ENCODE measurements around the gene F13A1.

F13A1 gene

GRCh38 chr6:6243846-6244245 lies 76.6 kb downstream of the F13A1 start:
- no peak overlapping the region for H3K4me3 ChIP-seq (ENCODE audit: low read depth, low read length)
- H3K27ac ChIP-seq (ENCODE audit: low read depth, low read length): no peak overlapping the region
- H3K27me3 ChIP-seq (ENCODE audit: control insufficient read depth, insufficient read depth, low read length): no peaks in the 10 kb centered on the region
- no peaks in the 10 kb centered on the region for H3K4me1 ChIP-seq (ENCODE audit: control insufficient read depth, insufficient read depth, low read length)
- no peaks in the 10 kb centered on the region for H3K9me3 ChIP-seq (ENCODE audit: control insufficient read depth, insufficient read depth, low read depth, low read length)
- H3K9ac ChIP-seq (ENCODE audit: low read length): no peak overlapping the region
- H3K36me3 ChIP-seq (ENCODE audit: control insufficient read depth, insufficient read depth, low read length): no peaks in the 10 kb centered on the region

GRCh38 chr6:6239598-6240581 lies 80.6 kb downstream of the F13A1 start:
- Histone ChIP-seq H3K9ac (ENCODE audit: low read length) (no peak overlapping the region), H3K27me3 (ENCODE audit: control insufficient read depth, insufficient read depth, low read length) (no peaks in the 10 kb centered on the region), H3K27ac (ENCODE audit: low read depth, low read length) (no peak overlapping the region), H3K9me3 (ENCODE audit: control insufficient read depth, insufficient read depth, low read depth, low read length) (no peaks in the 10 kb centered on the region), H3K4me1 (ENCODE audit: control insufficient read depth, insufficient read depth, low read length) (no peaks in the 10 kb centered on the region), H3K4me3 (ENCODE audit: low read depth, low read length) (no peak overlapping the region), H3K36me3 (ENCODE audit: control insufficient read depth, insufficient read depth, low read length) (no peaks in the 10 kb centered on the region)

DNA sequence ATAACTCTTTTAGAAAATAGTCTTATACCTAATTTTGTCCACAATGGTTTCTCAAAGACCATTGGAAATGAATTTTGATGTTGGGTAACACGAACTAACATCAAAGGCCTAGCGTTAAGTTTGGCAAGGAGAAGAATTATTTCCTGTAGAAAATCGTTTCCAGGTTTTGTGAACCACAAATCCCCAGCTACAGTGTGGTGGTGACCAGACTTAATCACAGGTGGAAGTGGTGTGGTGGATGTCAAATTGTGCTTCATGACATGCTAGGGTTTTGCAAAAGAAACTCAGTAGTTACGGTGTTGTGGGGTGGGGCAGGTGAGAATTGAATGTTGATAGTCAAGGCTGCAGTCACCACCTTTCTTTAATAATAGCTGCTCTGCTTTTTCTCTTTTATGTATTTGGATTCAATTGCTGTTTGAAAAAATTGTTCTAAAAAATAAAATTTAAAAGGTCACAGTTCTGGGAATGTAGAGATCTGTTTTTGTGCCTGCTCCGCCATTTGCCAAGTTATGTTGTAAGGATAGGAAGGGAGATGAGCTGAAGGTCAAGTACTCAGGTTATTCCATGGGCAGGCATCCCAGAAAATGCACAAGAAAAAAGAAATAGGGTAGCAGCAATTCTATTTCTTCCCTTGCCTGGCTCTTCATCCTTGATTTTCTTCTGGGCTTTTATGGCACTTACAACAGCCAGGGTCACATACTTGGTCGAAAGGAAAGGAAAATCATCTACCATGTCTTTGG lies 83.6 kb downstream of the F13A1 start:
- Histone ChIP-seq H3K36me3 (ENCODE audit: control insufficient read depth, insufficient read depth, low read length) (no peaks in the 10 kb centered on the region), H3K27ac (ENCODE audit: low read depth, low read length) (no peak overlapping the region), H3K4me3 (ENCODE audit: low read depth, low read length) (no peak overlapping the region), H3K4me1 (ENCODE audit: control insufficient read depth, insufficient read depth, low read length) (no peaks in the 10 kb centered on the region), H3K9ac (ENCODE audit: low read length) (no peak overlapping the region), H3K27me3 (ENCODE audit: control insufficient read depth, insufficient read depth, low read length) (no peaks in the 10 kb centered on the region), H3K9me3 (ENCODE audit: control insufficient read depth, insufficient read depth, low read depth, low read length) (no peaks in the 10 kb centered on the region)

- Histone ChIP-seq H3K9ac (ENCODE audit: low read length) (no peak overlapping the region), H3K4me3 (ENCODE audit: low read depth, low read length) (no peak overlapping the region), H3K4me1 (ENCODE audit: control insufficient read depth, insufficient read depth, low read length) (no peaks in the 10 kb centered on the region), H3K27ac (ENCODE audit: low read depth, low read length) (no peak overlapping the region), H3K9me3 (ENCODE audit: control insufficient read depth, insufficient read depth, low read depth, low read length) (no peaks in the 10 kb centered on the region), H3K36me3 (ENCODE audit: control insufficient read depth, insufficient read depth, low read length) (no peaks in the 10 kb centered on the region), H3K27me3 (ENCODE audit: control insufficient read depth, insufficient read depth, low read length) (no peaks in the 10 kb centered on the region)
Measured at GRCh38 chr6:6235786-6236185, 84.7 kb downstream of the F13A1 start.

DNA sequence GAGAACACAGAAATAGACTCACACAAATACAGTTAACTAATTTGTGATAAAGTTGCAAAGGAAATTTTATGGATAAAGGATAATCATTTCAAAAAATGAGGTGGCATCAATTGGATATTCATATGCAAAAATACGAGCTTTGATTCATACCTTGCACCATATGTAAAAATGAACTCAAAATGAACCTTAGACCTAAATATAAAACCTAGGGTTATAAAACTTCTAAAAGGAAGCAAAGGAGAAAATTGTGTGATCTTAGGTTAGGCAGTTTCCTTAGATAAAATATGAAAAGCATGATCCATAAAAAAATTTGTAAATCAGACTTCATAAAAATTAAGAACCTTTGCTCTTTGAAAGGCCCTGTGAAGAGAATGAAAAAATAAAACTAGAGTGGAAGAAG lies 85.5 kb downstream of the F13A1 start:
- Histone ChIP-seq H3K4me3 (ENCODE audit: low read depth, low read length) (no peak overlapping the region), H3K36me3 (ENCODE audit: control insufficient read depth, insufficient read depth, low read length) (no peaks in the 10 kb centered on the region), H3K9ac (ENCODE audit: low read length) (no peak overlapping the region), H3K9me3 (ENCODE audit: control insufficient read depth, insufficient read depth, low read depth, low read length) (no peaks in the 10 kb centered on the region), H3K4me1 (ENCODE audit: control insufficient read depth, insufficient read depth, low read length) (peaks cover 5% of the 10 kb centered on the region), H3K27me3 (ENCODE audit: control insufficient read depth, insufficient read depth, low read length) (no peaks in the 10 kb centered on the region), H3K27ac (ENCODE audit: low read depth, low read length) (no peak overlapping the region)

- H3K9me3 ChIP-seq (ENCODE audit: control insufficient read depth, insufficient read depth, low read depth, low read length): 0 out of 2 replicates have a peak, but pooled peaks cover 3% of the 10 kb centered on the region
- no peaks in the 10 kb centered on the region for H3K36me3 ChIP-seq (ENCODE audit: control insufficient read depth, insufficient read depth, low read length)
- no peaks in the 10 kb centered on the region for H3K27me3 ChIP-seq (ENCODE audit: control insufficient read depth, insufficient read depth, low read length)
- peaks cover 8% of the 10 kb centered on the region for H3K4me1 ChIP-seq (ENCODE audit: control insufficient read depth, insufficient read depth, low read length)
- H3K9ac ChIP-seq (ENCODE audit: low read length): no peak overlapping the region
- H3K27ac ChIP-seq (ENCODE audit: low read depth, low read length): no peak overlapping the region
- H3K4me3 ChIP-seq (ENCODE audit: low read depth, low read length): no peak overlapping the region
Measured at GRCh38 chr6:6230286-6230685, 90.2 kb downstream of the F13A1 start.

DNA sequence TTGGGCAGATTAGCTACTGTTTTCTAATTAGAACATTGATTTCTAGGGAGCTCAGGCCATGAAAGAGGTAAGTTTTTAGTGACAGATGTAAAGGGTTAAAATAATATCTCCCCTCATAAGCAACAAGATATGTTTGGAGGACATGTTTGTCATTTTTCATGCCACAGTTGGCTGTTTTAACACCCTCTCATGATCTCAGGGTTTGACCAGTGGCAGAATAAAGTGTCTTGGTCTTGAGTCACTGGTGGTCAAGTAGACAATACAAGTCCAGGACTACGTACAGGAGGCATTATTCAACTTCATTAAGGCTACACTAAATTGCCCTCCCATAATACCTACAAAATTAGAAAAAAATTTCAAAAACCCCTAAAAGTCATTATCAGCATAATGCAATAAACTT lies 92.6 kb downstream of the F13A1 start:
- H3K9me3 ChIP-seq (ENCODE audit: control insufficient read depth, insufficient read depth, low read depth, low read length): 0 out of 2 replicates have a peak, but pooled peaks cover 3% of the 10 kb centered on the region

GRCh38 chr6:6225885-6226529 lies 94.5 kb downstream of the F13A1 start:
- H3K9ac ChIP-seq (ENCODE audit: low read length): no peak overlapping the region
- no peak overlapping the region for H3K27ac ChIP-seq (ENCODE audit: low read depth, low read length)
- H3K4me1 ChIP-seq (ENCODE audit: control insufficient read depth, insufficient read depth, low read length): peaks cover 8% of the 10 kb centered on the region
- H3K27me3 ChIP-seq (ENCODE audit: control insufficient read depth, insufficient read depth, low read length): no peaks in the 10 kb centered on the region
- no peak overlapping the region for H3K4me3 ChIP-seq (ENCODE audit: low read depth, low read length)
- H3K9me3 ChIP-seq (ENCODE audit: control insufficient read depth, insufficient read depth, low read depth, low read length): 0 out of 2 replicates have a peak, but pooled peaks cover 3% of the 10 kb centered on the region
- no peaks in the 10 kb centered on the region for H3K36me3 ChIP-seq (ENCODE audit: control insufficient read depth, insufficient read depth, low read length)

More for the DNA sequence above, 92.6 kb downstream of the F13A1 start:
- no peaks in the 10 kb centered on the region for H3K36me3 ChIP-seq (ENCODE audit: control insufficient read depth, insufficient read depth, low read length)
- H3K4me3 ChIP-seq (ENCODE audit: low read depth, low read length): no peak overlapping the region
- no peak overlapping the region for H3K27ac ChIP-seq (ENCODE audit: low read depth, low read length)
- peaks cover 8% of the 10 kb centered on the region for H3K4me1 ChIP-seq (ENCODE audit: control insufficient read depth, insufficient read depth, low read length)
- no peaks in the 10 kb centered on the region for H3K27me3 ChIP-seq (ENCODE audit: control insufficient read depth, insufficient read depth, low read length)
- H3K9ac ChIP-seq (ENCODE audit: low read length): no peak overlapping the region

GRCh38 chr6:6224933-6225486 lies 95.5 kb downstream of the F13A1 start:
- H3K4me3 ChIP-seq (ENCODE audit: low read depth, low read length): no peak overlapping the region
- H3K36me3 ChIP-seq (ENCODE audit: control insufficient read depth, insufficient read depth, low read length): no peaks in the 10 kb centered on the region
- no peak overlapping the region for H3K27ac ChIP-seq (ENCODE audit: low read depth, low read length)
- 0 out of 2 replicates have a peak, but pooled peaks cover 3% of the 10 kb centered on the region for H3K9me3 ChIP-seq (ENCODE audit: control insufficient read depth, insufficient read depth, low read depth, low read length)
- H3K27me3 ChIP-seq (ENCODE audit: control insufficient read depth, insufficient read depth, low read length): no peaks in the 10 kb centered on the region
- peaks cover 3% of the 10 kb centered on the region for H3K4me1 ChIP-seq (ENCODE audit: control insufficient read depth, insufficient read depth, low read length)
- H3K9ac ChIP-seq (ENCODE audit: low read length): no peak overlapping the region

GRCh38 chr6:6221787-6222535 lies 98.5 kb downstream of the F13A1 start:
- no peak overlapping the region for H3K9ac ChIP-seq (ENCODE audit: low read length)
- H3K27ac ChIP-seq (ENCODE audit: low read depth, low read length): no peak overlapping the region
- no peaks in the 10 kb centered on the region for H3K9me3 ChIP-seq (ENCODE audit: control insufficient read depth, insufficient read depth, low read depth, low read length)
- H3K27me3 ChIP-seq (ENCODE audit: control insufficient read depth, insufficient read depth, low read length): no peaks in the 10 kb centered on the region
- H3K4me1 ChIP-seq (ENCODE audit: control insufficient read depth, insufficient read depth, low read length): peaks cover 7% of the 10 kb centered on the region; the same call in 1 of the 2 replicates
- no peaks in the 10 kb centered on the region for H3K36me3 ChIP-seq (ENCODE audit: control insufficient read depth, insufficient read depth, low read length)
- no peak overlapping the region for H3K4me3 ChIP-seq (ENCODE audit: low read depth, low read length)
